ENCODE measurements around the gene ZSWIM7. TPM values are rescaled to one million over a fixed set of nuclear protein-coding genes. Genes with fewer than 3 reads are reported as not detected.

The ZSWIM7 gene
- total and polyA plus RNA-seq, 2 of the 4 experiments (the other 2 are of a cell fraction) = 6.8 to 12.1 TPM

Other genes starting within 250 kb of the ZSWIM7 start
- gene ADORA2B, start 54.6 kb downstream of the ZSWIM7 start, total RNA-seq (2012; rRNA removed) = 5.2 and 5.8 TPM in 2 replicates
- gene ADORA2B, start 54.6 kb downstream of the ZSWIM7 start, polyA plus RNA-seq (2012; rRNA removed) = 5.5 and 6.1 TPM in 2 replicates
- gene TTC19, start 120 bp upstream of the ZSWIM7 start, total RNA-seq (2012; rRNA removed) = 12.9 and 19.2 TPM in 2 replicates
- 6.0 and 8.3 TPM in 2 replicates for gene TTC19, start 120 bp upstream of the ZSWIM7 start, polyA plus RNA-seq (2012; rRNA removed)
- gene NCOR1, start 215.8 kb upstream of the ZSWIM7 start, total RNA-seq (2012; rRNA removed) = 78.0 and 80.3 TPM in 2 replicates
- gene NCOR1, start 215.8 kb upstream of the ZSWIM7 start, polyA plus RNA-seq (2012; rRNA removed) = 54.5 and 56.5 TPM in 2 replicates
- 17.5 and 17.9 TPM in 2 replicates for gene PIGL, start 217.5 kb upstream of the ZSWIM7 start, total RNA-seq (2012; rRNA removed)
- gene PIGL, start 217.5 kb upstream of the ZSWIM7 start, polyA plus RNA-seq (2012; rRNA removed) = 25.3 and 29.5 TPM in 2 replicates

Measured in IMR-90 (cell line).